Endothelial cell (in vitro differentiated cells): ENCODE data around the gene SMIM29. TPM values are rescaled to one million over a fixed set of nuclear protein-coding genes. Genes with fewer than 3 reads are reported as not detected.
A peak's percentile ranks its signal among the peaks of the same experiment; 100 is the strongest.
"Not testable (repeated sequence)": the region's sequence is repeated elsewhere in the genome, so short reads cannot be mapped to it uniquely, and the experiment has no call there.

Source experiments
- DNase-seq: peaks from one replicate; pipeline ENCODE4 v3.0.0; 2021; ENCODE audit warnings: low spot score
- H3K27ac Mint-ChIP-seq: one replicate; pipeline ENCODE4 v1.8.0; 2021; ENCODE audit warnings: mixed read lengths, inconsistent platforms; ENCODE audit not compliant: unreplicated experiment
- H3K27me3 Mint-ChIP-seq: one replicate; pipeline ENCODE4 v1.8.0; 2021; ENCODE audit warnings: mild to moderate bottlenecking, moderate library complexity, mixed read lengths, inconsistent platforms; ENCODE audit not compliant: unreplicated experiment
- H3K36me3 Mint-ChIP-seq: one replicate; pipeline ENCODE4 v1.8.0; 2021; ENCODE audit warnings: mild to moderate bottlenecking, low read depth, mixed read lengths, inconsistent platforms; ENCODE audit not compliant: unreplicated experiment
- H3K4me1 Mint-ChIP-seq: one replicate; pipeline ENCODE4 v1.8.0; 2021; ENCODE audit warnings: mild to moderate bottlenecking, mixed read lengths, inconsistent platforms; ENCODE audit not compliant: unreplicated experiment
- H3K4me3 Mint-ChIP-seq: one replicate; pipeline ENCODE4 v1.8.0; 2021; ENCODE audit warnings: mild to moderate bottlenecking, mixed read lengths, inconsistent platforms; ENCODE audit not compliant: unreplicated experiment
- H3K9me3 Mint-ChIP-seq: one replicate; pipeline ENCODE4 v1.8.0; 2021; ENCODE audit warnings: mixed read lengths, inconsistent platforms; ENCODE audit not compliant: unreplicated experiment
- total RNA-seq: library from RNA; stranded (reverse); fragmentation: NEBNext Ultra II Directional; extraction: Animal tissue kit (Norgen Biotek cat#: 25700); gene quantifications from one replicate; pipeline ENCODE4 v1.2.1, GENCODE V29; 2021; ENCODE audit not compliant: unreplicated experiment
- TF ChIP-seq, protein P1 (sequence below): fragments of 200-600 bp; sonication (generic); IDR thresholded peaks from one replicate; pipeline ENCODE4 v1.5.0; 2021; ENCODE audit warnings: antibody characterized with exemption; ENCODE audit not compliant: unreplicated experiment

The SMIM29 gene
- total RNA-seq, 1 donor from 2014 or later: 44.3 TPM

GRCh38 chr6:34246249-34246562 lies 2.6 kb downstream of the SMIM29 start:
- H3K4me3 Mint-ChIP-seq: no peak overlapping the region
- H3K27me3 Mint-ChIP-seq: peaks cover 8% of the 10 kb centered on the region
- H3K36me3 Mint-ChIP-seq: peaks cover 22% of the 10 kb centered on the region
- H3K27ac Mint-ChIP-seq: no peak overlapping the region
- H3K4me1 Mint-ChIP-seq: peaks cover 9% of the 10 kb centered on the region
- TF ChIP-seq, protein P1, sequence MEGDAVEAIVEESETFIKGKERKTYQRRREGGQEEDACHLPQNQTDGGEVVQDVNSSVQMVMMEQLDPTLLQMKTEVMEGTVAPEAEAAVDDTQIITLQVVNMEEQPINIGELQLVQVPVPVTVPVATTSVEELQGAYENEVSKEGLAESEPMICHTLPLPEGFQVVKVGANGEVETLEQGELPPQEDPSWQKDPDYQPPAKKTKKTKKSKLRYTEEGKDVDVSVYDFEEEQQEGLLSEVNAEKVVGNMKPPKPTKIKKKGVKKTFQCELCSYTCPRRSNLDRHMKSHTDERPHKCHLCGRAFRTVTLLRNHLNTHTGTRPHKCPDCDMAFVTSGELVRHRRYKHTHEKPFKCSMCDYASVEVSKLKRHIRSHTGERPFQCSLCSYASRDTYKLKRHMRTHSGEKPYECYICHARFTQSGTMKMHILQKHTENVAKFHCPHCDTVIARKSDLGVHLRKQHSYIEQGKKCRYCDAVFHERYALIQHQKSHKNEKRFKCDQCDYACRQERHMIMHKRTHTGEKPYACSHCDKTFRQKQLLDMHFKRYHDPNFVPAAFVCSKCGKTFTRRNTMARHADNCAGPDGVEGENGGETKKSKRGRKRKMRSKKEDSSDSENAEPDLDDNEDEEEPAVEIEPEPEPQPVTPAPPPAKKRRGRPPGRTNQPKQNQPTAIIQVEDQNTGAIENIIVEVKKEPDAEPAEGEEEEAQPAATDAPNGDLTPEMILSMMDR: no peak
- no peaks in the 10 kb centered on the region for H3K9me3 Mint-ChIP-seq
- DNase-seq: no peak

- Mint-ChIP-seq H3K36me3 (peaks cover 26% of the 10 kb centered on the region), H3K4me3 (peak overlapping the region; percentile 3)
- not testable (repeated sequence) for H3K27me3 Mint-ChIP-seq, DNase-seq, H3K9me3 Mint-ChIP-seq, H3K4me1 Mint-ChIP-seq, H3K27ac Mint-ChIP-seq
These were observed 3.1 kb downstream of the SMIM29 start for GRCh38 chr6:34245761-34246140.

DNA sequence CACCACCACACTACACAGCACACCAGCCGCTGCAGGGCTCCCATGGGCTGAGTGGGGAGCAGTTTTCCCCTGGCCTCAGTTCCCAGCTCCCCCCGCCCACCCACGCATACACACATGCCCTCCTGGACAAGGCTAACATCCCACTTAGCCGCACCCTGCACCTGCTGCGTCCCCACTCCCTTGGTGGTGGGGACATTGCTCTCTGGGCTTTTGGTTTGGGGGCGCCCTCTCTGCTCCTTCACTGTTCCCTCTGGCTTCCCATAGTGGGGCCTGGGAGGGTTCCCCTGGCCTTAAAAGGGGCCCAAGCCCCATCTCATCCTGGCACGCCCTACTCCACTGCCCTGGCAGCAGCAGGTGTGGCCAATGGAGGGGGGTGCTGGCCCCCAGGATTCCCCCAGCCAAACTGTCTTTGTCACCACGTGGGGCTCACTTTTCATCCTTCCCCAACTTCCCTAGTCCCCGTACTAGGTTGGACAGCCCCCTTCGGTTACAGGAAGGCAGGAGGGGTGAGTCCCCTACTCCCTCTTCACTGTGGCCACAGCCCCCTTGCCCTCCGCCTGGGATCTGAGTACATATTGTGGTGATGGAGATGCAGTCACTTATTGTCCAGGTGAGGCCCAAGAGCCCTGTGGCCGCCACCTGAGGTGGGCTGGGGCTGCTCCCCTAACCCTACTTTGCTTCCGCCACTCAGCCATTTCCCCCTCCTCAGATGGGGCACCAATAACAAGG lies 3.6 kb downstream of the SMIM29 start:
- H3K9me3 Mint-ChIP-seq, DNase-seq, H3K27ac Mint-ChIP-seq, H3K4me1 Mint-ChIP-seq, H3K27me3 Mint-ChIP-seq, H3K4me3 Mint-ChIP-seq: not testable (repeated sequence)
- H3K36me3 Mint-ChIP-seq: peaks cover 26% of the 10 kb centered on the region

DNA sequence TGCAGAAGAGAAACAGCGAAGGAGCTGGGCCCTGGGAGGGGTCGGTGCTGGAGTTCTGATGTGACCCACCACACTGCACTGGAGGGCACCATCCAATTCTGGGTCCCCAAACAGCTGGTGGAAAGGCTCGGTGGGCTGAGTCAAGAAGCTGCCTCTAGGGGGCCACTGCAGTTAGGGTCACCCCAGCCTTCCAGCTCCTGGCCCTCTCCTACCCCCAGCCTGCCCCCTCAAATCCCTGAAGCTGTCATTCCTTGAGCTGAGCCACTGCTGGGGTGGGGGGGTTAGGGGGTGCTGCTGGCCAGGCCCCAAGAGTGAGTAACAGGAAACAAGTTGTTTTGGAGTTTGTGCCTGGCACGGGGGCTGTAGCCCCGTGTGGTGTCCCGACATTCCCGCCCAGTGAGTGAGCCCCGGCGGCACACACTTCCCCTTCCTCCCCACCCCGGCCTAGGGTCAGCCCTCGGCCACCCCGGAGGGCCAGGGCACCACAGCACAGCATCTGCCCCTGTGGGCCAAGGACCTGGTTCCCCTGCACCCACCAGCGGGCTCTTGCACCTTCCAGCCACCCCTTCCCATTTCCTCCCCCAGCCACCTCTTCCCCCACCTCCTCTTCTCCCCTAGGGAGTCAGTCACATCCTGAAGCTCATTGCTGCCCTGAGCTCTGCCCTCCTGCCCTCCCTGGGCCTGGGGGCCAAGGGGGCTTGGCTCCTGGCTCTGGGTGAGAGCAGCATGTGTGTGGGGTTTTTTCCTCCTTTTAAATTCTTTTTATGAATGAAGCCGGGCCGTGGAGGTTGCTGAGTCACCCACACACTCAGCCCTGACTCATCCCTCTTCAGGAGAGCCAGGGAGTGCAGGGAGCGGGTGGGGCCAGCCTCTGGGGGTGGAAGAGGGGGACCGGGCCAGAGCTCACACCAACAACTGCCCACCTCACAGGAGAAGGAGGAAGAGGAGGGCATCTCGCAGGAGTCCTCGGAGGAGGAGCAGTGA lies 4.6 kb downstream of the SMIM29 start:
- peaks cover 26% of the 10 kb centered on the region for H3K36me3 Mint-ChIP-seq
- peaks cover 5% of the 10 kb centered on the region for H3K27me3 Mint-ChIP-seq
- TF ChIP-seq, protein P1: peak; percentile 49
- peak overlapping the region; percentile 5 for H3K27ac Mint-ChIP-seq
- H3K4me1 Mint-ChIP-seq: peaks cover 4% of the 10 kb centered on the region
- no peak for DNase-seq
- H3K4me3 Mint-ChIP-seq: no peak overlapping the region
- H3K9me3 Mint-ChIP-seq: no peaks in the 10 kb centered on the region

GRCh38 chr6:34243131-34243771 lies 5.6 kb downstream of the SMIM29 start:
- Mint-ChIP-seq H3K27me3 (peaks cover 10% of the 10 kb centered on the region), H3K27ac (peak overlapping the region; percentile 5), H3K9me3 (no peaks in the 10 kb centered on the region), H3K4me1 (peaks cover 11% of the 10 kb centered on the region), H3K36me3 (peaks cover 26% of the 10 kb centered on the region), H3K4me3 (no peak overlapping the region)
- TF ChIP-seq, protein P1: no peak
- DNase-seq: no peak
